SH-SY5Y (cell line): Measurements from ENCODE around the gene PPP1R9B.

Source experiments
- GATA2 ChIP-seq: IDR thresholded peaks from 2 replicates; pipeline ENCODE4 v1.6.1; 2011; ENCODE audit warnings: mild to moderate bottlenecking, low read depth, low read length
- GATA3 ChIP-seq: IDR thresholded peaks from 2 replicates; pipeline ENCODE4 v1.6.1; 2011; ENCODE audit warnings: low read depth, mild to moderate bottlenecking, low read length, moderate library complexity

DNA sequence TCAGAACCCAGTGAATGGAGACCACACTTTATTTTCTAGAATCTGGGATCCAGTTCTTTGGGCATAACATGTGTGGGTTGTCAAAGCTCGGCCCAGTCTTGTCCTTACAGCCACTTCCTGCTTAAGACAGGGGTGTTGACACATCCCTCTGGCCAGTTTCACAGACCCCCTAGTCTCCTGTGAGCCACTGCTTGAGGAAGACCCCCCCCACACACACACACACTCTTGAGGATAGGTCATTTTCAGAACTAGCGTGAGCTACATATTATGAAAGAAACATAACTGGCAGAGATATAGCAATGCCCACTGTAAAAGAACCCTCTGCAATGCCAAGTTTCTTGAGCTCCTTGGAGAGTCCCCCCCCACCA lies 58.6 kb downstream of the PPP1R9B start:
- TF ChIP-seq GATA2: no peak
- TF ChIP-seq GATA3: no peak
